ENCODE measurements around the gene DGKD.
A peak's percentile ranks its signal among the peaks of the same experiment; 100 is the strongest.
"Not testable (repeated sequence)": the region's sequence is repeated elsewhere in the genome, so short reads cannot be mapped to it uniquely, and the experiment has no call there.

DGKD gene

GRCh38 chr2:233353769-233354499 lies at the start of gene DGKD:
DGKD (plus strand) TSS chr2:233354494; CDS start chr2:233354519, 25 bp downstream.
- DNase-seq (ENCODE audit: low read depth in 2 of 2) = peak; percentile 40 to 65

DNA sequence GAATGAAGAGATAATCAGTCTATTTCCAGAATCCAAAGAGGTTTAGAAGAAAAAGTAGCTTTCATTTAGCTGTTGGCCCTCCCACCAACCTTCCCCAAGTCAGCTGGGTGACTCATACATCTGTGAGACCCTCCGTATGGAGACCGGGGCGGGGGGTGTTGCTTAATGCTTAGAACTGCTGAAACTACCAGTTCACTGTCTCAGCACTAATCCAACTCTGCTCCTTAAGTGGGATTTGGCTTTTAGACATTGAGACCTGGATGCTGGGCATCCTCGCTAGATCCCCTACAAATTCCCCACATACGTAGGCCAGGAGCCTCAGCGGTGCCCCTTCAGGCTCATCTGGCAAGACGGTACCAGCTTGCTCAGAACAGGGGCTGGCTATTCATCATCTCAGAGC lies 46.7 kb upstream of the DGKD start, which contains the start of gene SAG:
SAG (plus strand) TSS at position 252 of the 400 bp plus-strand sequence. CDS start 1,374 bp downstream, outside the sequence.
- DNase-seq (ENCODE audit: low read depth in 2 of 2) = no peak

DNA sequence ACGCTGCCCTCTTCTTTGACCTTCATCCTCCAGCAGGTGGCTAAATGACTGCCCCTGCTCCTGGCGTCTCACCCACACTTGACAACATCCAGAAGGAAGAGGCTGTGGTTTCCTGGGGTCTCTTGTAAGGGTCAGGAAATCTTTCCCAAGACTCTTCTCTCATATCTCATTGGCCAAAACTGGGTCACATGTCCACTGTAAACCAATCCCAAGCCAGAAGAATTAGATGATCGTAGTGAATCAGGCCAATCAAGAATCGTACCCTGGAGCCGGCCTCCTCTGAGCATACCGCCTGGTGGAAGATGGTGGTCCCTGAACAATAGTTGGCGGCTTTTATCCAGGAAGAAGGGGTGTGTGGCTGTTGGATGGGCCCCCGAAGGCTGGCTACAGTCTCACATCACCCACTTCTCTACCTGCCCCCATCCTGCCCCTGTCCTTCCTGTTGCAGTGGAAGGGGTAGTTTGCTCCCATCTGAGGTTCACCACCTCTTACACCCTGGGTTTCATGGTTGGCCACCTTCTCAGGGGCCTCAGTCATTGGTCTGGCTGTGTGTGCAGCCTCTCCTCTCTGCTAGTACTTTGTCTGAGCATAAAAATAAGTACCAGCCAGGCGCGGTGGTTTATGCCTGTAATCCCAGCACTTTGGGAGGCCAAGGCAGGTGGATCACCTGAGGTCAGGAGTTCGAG lies 42.9 kb upstream of the DGKD start:
- no peak for DNase-seq (ENCODE audit: low read depth in 2 of 2)

GRCh38 chr2:233312874-233313273 lies 41.4 kb upstream of the DGKD start:
- DNase-seq (ENCODE audit: low read depth in 2 of 2) = no peak

DNA sequence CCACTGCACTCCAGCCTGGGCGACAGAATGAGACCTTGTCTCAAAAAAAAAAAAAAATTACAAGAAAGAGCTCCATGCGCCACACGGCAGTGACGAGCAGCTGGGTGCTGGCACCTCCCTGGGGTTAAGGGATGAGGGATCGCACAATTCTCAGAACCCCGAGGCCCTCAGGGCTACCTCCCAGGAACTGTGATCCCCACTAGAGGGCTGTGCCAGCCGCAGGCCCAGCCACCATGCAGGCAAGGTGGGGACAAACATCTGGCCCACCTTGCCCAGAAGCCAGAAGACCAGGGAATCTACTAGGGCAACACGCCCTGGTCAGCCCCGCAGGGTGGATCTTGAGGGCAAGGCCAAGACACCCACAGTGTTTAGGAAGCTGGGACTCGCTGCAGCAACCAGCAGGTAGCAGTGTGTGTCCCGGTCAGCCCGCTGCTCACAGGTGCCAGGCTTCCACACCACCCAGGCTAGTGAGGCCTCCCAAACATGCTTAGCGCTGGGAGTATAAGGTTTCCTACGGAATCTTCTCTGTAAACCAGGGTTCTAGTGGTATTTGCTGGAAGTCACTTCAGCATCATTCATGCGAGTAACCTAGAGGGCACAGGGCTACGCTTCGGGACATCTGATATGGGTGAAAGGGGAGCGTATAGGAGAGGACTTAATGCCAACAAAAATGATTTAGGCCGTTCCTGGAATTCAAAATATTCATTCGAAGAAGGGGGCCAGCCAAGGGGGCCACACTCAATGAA lies 39.9 kb upstream of the DGKD start:
- DNase-seq (ENCODE audit: low read depth in 2 of 2) = no peak

DNA sequence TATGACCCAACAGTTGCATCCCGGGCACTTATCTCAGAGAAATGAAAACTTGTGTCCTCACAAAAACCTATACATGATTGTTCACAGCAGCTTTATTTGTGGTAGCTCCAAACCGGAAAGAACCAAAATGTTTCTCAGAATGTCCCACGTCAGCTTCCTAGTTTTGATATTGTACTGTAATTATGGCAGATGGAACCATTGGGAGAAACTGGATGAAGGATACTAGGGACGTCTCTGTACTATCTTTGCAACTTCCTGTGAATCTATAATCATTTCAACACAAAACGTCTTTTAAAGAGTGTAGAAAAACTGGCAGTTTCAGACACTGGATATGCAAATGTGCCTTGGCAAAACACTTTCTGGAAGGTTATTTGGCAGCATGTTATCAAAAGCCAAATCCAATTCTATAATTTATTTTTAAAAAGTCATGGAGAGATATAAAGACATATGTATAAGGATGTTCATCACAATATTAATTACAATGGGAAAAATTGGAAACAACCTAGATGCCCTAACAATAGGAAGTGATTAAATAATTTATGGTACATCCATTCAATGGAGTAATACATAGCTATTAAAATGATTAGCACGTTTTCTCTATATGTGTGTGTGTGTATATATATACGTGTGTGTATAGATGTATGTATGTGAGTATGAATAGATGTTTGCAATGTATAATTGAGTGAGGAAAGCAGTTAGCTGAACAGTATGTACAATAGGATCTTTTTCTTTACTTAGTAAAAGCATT lies 36.9 kb upstream of the DGKD start:
- DNase-seq (ENCODE audit: low read depth in 2 of 2) = no peak

- no peak for DNase-seq (ENCODE audit: low read depth in 2 of 2)
Observed at GRCh38 chr2:233319256-233319655, 35.0 kb upstream of the DGKD start.

- no peak for DNase-seq (ENCODE audit: low read depth in 2 of 2)
Observed at GRCh38 chr2:233320470-233320869, 33.8 kb upstream of the DGKD start.

DNA sequence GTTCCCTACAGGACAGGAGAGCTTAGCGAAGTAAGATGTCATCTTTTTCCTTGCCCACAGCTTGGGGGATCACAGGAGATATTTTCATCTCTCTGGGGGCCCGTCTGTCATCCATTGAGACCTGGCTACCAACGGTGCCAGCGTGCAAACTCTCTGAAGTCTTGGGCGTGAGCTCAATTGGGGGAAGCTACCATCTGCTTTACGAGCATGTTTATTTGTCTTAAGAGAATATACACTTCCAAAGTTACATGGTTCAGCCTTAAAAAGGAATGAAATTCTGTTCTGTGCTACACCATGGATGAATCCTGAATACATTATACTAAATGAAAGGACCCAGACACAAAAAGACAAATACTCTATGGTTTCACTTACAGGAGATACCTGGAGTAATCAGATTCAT lies 33.1 kb upstream of the DGKD start:
- no peak for DNase-seq (ENCODE audit: low read depth in 2 of 2)

DNA sequence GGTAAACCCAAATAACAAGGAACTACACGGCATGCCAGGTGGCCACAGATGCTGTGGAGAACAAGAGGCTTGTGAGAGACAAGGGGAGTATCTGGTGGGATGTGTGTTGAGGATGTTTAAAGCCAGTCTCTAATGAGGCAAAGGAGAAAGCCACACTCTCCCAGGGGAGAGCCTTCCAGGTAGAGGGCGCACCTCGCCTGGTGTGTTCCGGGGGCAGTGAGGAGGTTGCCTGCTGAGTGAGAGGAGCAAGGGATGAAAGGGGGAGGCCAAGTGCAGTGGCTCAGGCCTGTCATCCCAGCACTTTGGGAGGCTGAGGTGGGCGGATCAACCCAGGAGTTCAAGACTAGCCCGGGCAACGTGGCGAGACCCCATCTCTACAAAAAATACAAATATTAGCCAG lies 30.4 kb upstream of the DGKD start:
- DNase-seq (ENCODE audit: low read depth in 2 of 2) = no peak

DNA sequence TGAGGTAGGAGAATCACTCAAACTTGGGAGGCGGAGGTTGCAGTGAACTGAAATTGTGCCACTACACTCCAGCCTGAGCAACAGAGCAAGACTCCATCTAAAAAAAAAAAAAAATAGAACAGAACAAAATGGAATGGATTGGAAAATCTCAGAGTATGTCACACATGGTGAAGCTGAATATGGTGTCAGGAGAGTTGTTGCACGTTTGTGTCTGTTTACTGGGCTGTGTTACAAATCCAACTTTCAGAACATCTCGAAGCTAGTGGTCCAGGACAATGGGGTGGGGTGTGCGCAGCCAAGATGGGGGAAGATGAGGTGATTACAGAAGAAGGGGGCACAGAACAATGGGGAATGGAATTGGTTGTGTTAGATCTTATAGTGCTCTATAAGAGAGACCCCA lies 29.0 kb upstream of the DGKD start:
- DNase-seq (ENCODE audit: low read depth in 2 of 2) = no peak

DNA sequence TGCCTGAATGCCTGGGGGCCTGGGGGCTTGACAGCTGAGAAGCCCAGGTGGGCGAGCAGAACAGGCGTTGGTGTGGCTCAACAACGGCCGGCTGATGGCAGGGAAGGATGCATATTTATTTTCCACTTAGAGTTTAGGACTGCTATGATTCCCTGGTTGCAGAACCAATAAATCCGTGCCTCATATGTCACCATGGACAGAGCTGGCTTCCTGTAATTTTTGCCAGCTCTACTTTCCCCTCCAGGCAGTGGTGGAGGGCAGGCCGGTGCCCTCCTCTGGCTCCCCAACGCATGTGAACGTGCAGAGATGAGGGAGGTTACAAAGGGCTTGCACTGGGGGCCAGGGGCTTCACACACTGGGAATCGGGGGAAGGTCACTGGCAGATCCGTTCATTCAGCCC lies 28.5 kb upstream of the DGKD start:
- DNase-seq (ENCODE audit: low read depth in 2 of 2) = no peak

- DNase-seq (ENCODE audit: low read depth in 2 of 2) = no peak
Observed at GRCh38 chr2:233326500-233326899, 27.8 kb upstream of the DGKD start.

DNA sequence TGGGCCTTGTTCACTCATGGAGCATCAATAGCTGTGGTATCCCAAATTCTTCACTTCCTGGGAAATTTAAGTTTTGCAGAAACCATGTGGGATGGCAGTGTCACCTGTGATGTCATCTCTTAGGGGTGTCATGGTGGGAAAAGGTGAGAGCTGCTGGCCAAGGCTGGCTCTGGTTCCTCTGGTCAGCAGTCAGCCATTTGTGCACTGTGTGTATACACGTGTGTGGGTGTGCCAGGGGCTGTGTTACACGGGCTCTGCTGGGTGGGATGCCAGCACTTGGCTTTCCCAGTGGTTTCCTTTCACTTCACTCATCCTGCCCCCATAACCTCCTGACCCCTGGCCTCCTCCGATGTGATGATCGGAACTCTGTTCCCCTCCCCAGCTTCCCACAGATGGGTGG lies 25.4 kb upstream of the DGKD start:
- DNase-seq (ENCODE audit: low read depth in 2 of 2) = no peak

GRCh38 chr2:233329489-233330135 lies 24.7 kb upstream of the DGKD start:
- DNase-seq (ENCODE audit: low read depth in 2 of 2) = no peak

- peak; percentile 58 to 65 for DNase-seq (ENCODE audit: low read depth in 2 of 2)
Observed at GRCh38 chr2:233331536-233331935, 22.8 kb upstream of the DGKD start.

DNA sequence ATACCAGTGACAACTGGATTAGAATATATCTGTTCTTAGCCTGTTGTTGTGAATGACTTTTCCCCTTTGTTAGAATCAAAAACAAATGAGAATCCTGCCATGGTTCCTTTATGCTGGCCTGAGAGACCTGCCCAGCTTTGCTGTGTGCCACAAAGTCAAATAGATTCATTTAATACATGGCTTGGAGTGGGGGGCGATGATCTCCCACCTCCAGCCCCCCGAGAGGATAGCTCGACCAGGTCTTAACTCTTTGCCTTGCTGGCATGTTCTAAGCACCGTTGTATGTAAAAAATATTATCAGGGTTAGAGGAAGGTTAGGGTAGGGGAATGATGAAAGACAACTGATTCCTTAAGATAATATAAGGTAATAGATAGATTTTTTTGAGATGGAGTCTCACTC lies 22.2 kb upstream of the DGKD start:
- DNase-seq (ENCODE audit: low read depth in 2 of 2) = no peak

DNA sequence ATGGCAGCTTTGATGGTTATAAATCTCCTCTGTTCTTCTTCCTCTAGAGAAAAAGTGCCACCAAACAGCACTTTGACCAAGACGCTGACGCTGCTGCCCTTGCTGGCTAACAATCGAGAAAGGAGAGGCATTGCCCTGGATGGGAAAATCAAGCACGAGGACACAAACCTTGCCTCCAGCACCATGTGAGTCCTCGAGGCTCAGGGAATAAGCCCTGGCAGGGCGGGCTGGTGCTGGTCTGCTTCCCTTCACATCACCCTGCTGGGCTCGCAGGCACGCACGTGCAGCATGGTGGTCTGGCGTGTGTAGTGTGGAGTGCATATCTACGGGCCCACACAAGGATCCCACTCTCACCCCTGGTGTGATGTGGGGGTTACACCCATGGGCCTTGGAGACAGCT lies 19.4 kb upstream of the DGKD start:
- no peak for DNase-seq (ENCODE audit: low read depth in 2 of 2)

- not testable (repeated sequence) for DNase-seq (ENCODE audit: low read depth in 2 of 2)
Observed at GRCh38 chr2:233336091-233336490, 18.2 kb upstream of the DGKD start.

GRCh38 chr2:233336541-233336940 lies 17.8 kb upstream of the DGKD start:
- DNase-seq (ENCODE audit: low read depth in 2 of 2) = no peak

DNA sequence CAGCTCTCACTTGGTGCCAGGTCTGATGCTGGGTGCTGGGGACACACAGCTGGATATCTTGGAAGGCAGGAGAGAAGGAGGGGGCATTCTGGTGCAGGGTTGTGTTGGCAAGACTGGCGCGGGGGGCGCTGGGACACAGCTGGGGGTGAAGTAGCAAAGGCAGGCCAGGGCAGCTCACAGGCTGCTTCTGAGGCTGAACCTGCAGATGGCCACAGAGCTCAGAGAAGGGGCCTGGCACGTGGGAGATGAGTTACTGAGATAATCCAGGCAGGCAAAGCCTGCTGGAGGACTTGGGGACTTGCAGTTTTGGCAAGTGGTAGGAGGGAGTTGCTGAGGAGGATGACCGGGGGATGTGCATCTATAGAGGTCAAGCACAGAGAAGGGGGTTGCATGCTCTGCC lies 16.2 kb upstream of the DGKD start:
- DNase-seq (ENCODE audit: low read depth in 2 of 2) = no peak

Data from stimulated activated CD8-positive, alpha-beta memory T cell treated with anti-CD3 and anti-CD28 coated beads, Interleukin-15, amount 100 ng/mL, for 4 hours (primary cell).